HL-60 (cell line): Measurements from ENCODE around the gene GFAP.

Source experiments
- GABPA ChIP-seq: IDR thresholded peaks from 2 replicates; pipeline ENCODE4 v1.6.1; 2012; ENCODE audit warnings: low read depth
- POLR2AphosphoS5 ChIP-seq: IDR thresholded peaks from 2 replicates; pipeline ENCODE4 v1.6.1; 2012; ENCODE audit warnings: low read depth
- REST ChIP-seq: IDR thresholded peaks from 2 replicates; pipeline ENCODE4 v1.6.1; 2012; ENCODE audit warnings: low read depth; ENCODE audit not compliant: insufficient replicate concordance
- SPI1 ChIP-seq: IDR thresholded peaks from 2 replicates; pipeline ENCODE4 v1.6.1; 2012; ENCODE audit warnings: low read depth, mild to moderate bottlenecking, borderline replicate concordance
- TF ChIP-seq, protein P1 (sequence below): IDR thresholded peaks from one replicate; pipeline ENCODE4 v1.5.1; 2011; ENCODE audit warnings: low read length, control low read depth, inconsistent platforms; ENCODE audit not compliant: insufficient read depth

GRCh38 chr17:44914698-44915271 lies 515 bp downstream of the GFAP start:
- TF ChIP-seq, protein P1, sequence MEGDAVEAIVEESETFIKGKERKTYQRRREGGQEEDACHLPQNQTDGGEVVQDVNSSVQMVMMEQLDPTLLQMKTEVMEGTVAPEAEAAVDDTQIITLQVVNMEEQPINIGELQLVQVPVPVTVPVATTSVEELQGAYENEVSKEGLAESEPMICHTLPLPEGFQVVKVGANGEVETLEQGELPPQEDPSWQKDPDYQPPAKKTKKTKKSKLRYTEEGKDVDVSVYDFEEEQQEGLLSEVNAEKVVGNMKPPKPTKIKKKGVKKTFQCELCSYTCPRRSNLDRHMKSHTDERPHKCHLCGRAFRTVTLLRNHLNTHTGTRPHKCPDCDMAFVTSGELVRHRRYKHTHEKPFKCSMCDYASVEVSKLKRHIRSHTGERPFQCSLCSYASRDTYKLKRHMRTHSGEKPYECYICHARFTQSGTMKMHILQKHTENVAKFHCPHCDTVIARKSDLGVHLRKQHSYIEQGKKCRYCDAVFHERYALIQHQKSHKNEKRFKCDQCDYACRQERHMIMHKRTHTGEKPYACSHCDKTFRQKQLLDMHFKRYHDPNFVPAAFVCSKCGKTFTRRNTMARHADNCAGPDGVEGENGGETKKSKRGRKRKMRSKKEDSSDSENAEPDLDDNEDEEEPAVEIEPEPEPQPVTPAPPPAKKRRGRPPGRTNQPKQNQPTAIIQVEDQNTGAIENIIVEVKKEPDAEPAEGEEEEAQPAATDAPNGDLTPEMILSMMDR, result no peak
- no peak for TF ChIP-seq REST
- TF ChIP-seq POLR2AphosphoS5, result no peak
- TF ChIP-seq GABPA, result no peak
- no peak for TF ChIP-seq SPI1
